HG03469 (cell line): ENCODE results near the gene LRRD1.
A peak's percentile ranks its signal among the peaks of the same experiment; 100 is the strongest.
"Not testable (repeated sequence)": the region's sequence is repeated elsewhere in the genome, so short reads cannot be mapped to it uniquely, and the experiment has no call there.

ENCODE experiments used
- ATAC-seq: cut with Tn5 transposase; IDR thresholded peaks from one replicate; pipeline ENCODE4 v1.9.1; 2021; ENCODE audit warnings: mild to moderate bottlenecking, moderate library complexity, moderate number of reproducible peaks; ENCODE audit not compliant: unreplicated experiment

LRRD1 gene

DNA sequence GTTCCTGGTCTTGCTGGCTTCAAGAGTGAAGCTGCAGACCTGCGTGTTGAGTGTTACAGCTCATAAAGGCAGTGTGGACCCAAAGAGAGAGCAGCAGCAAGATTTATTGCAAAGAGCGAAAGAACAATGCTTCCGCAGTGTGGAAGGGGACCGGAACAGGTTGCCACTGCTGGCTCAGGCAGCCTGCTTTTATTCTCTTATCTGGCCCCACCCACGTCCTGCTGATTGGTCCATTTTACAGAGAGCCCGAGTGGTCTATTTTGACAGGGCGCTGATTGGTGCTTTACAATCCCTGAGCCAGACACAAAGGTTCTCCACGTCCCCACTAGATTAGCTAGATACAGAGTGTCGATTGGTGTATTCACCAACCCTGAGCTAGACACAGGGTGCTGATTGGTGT, 36.2 kb downstream of the LRRD1 start:
- ATAC-seq: not testable (repeated sequence)

- no peak for ATAC-seq
These were observed 37.8 kb downstream of the LRRD1 start for GRCh38 chr7:92141161-92141560.

GRCh38 chr7:92137557-92137956, 41.4 kb downstream of the LRRD1 start:
- ATAC-seq: no peak

DNA sequence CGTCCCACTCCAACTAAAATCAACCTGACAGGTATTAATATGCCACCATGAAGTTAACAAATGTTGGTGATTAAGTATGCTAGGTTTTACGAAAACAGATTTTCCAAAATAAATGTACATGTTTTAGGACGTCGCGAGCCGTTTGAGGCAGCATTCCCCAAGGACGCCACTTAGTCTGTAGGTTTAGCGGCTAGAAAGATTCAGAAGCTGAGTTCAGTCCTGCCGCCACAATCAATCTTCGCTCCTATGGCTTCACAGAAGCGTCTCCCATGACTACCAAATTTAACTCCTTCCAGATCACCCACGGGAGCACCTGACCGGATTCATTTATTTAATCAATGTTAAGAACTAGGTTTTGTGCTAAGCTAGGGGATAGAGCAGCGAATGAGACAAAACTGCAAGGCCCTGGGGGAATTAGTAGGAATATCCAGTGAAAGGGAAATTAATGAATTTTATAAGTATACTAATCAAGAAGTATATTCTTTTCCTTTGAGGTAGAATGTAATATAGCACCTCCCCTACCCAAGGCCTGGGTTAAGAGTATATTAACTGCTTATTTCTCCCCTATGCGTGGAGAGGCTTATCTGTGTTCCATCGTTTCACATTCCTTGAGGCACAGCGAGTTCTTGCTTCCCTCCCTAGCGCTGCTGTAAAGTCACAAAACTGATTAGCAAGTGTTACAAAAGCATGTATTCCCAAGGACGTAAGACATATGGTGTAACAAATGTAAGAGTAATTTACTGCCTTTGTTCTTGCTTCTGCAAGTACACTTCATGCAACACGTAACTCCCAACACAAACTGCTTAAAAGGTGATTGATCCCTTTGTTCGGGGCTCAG, 43.7 kb downstream of the LRRD1 start:
- ATAC-seq: no peak

- ATAC-seq: peak; percentile 85
These were observed 44.5 kb downstream of the LRRD1 start, which contains the start of gene CYP51A1 for GRCh38 chr7:92134271-92135051. Gene CYP51A1 (minus strand): TSS chr7:92134477. CDS start chr7:92134364, 113 bp downstream.

GRCh38 chr7:92133737-92134270, 45.1 kb downstream of the LRRD1 start:
- ATAC-seq: peak; percentile 9

- peak; percentile 19 for ATAC-seq
These were observed 45.7 kb downstream of the LRRD1 start for GRCh38 chr7:92133133-92133736.

DNA sequence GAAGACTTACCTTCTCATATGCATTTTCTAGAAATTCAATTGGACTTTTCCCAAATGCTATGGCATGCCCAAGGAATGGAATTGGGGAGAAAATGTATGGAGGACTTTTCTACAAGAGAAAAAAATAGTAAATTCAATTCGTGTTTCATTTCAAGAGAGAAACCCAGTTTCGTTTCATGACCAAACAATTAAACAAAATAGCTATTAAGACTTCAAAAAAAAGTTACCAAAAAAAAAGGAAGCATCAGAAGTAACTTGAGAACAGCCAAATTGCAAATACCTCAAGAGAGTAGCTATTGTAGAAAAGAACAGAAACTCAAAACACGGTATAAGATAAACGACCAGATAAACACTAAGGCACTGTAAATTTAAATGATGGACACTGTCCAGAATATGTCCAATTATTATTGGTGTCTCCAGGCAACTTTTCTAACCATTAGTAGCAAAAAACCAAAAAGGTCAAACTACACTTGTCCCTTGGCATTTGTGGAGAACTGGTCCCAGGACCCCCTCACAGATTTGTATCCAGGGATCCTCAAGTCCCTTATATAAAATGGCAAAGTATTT, 47.1 kb downstream of the LRRD1 start:
- ATAC-seq: no peak

- ATAC-seq: no peak
These were observed 47.8 kb downstream of the LRRD1 start for GRCh38 chr7:92131093-92131492.

DNA sequence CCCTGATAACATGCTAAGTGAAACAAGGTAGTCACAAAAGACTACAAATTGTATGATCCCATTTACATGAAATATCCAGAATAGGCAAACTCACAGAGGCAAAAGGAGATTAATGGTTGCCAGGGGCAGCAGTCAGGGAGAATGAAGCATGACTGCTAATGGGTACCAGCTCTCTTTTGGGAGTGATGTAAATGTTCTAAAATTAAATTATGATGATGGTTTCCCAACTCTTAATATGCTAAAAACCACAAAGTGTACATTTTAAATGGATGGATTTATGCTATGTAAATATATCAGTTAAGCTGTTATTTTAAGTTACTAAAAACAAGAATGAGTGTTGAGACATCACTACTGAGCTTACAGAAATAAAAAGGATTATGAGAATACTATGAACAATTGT, 57.3 kb downstream of the LRRD1 start:
- ATAC-seq: no peak

GRCh38 chr7:92119213-92119759, 59.7 kb downstream of the LRRD1 start:
- ATAC-seq: no peak

- ATAC-seq: no peak
These were observed 62.0 kb downstream of the LRRD1 start for GRCh38 chr7:92116949-92117348.

GRCh38 chr7:92115821-92116220, 63.1 kb downstream of the LRRD1 start:
- ATAC-seq: no peak

DNA sequence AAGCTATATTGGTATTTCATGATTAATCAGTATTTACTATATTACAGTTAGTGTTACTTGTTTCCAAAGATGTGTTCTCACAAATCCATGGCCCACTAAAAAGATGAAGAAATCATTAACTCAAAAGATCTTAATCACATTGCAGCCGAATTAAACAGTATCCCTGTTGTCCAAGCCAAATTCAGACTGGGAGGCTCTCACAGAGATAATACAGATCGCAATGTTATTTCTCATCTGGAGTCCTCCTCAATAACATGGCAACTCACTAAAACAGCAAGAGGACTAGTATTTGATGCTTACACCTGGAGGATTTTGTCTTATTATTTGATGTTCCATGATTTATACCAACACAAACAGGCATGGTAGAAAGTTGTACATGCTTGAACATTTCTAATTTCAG, 68.1 kb downstream of the LRRD1 start:
- ATAC-seq: no peak

- no peak for ATAC-seq
These were observed 70.1 kb downstream of the LRRD1 start for GRCh38 chr7:92108821-92109220.

GRCh38 chr7:92102862-92103261, 76.1 kb downstream of the LRRD1 start:
- ATAC-seq: not testable (repeated sequence)

- no peak for ATAC-seq
These were observed 78.4 kb downstream of the LRRD1 start for GRCh38 chr7:92100534-92100933.

GRCh38 chr7:92095380-92095779, 83.6 kb downstream of the LRRD1 start:
- no peak for ATAC-seq
